SK-N-SH (cell line): ENCODE results near the gene UPF2. TPM values are rescaled to one million over a fixed set of nuclear protein-coding genes. Genes with fewer than 3 reads are reported as not detected.

Experiments used
- CTCF ChIA-PET: fragments of 300-600, 350-600 bp; formaldehyde crosslinking; extraction: SDS; loops from one replicate; lab custom pipeline; 2021; lab: Yijun Ruan, JAX
- POLR2A ChIA-PET: fragments of 350-600 bp; sonication (Branson Sonifier 250); formaldehyde crosslinking; extraction: SDS; loops from one replicate; lab custom pipeline; 2020; ENCODE audit warnings: antibody characterized with exemption, inconsistent platforms; lab: Yijun Ruan, JAX
- DNase-seq: peaks from one replicate; pipeline ENCODE4 v3.0.0; 2012
- H2AFZ ChIP-seq: fragments of 200-600 bp; sonication (generic); 2 replicates; pipeline ENCODE4 v1.8.1; 2016; ENCODE audit warnings: antibody characterized with exemption, mild to moderate bottlenecking, low read depth
- H3F3A ChIP-seq: fragments of 200-600 bp; sonication (generic); replicated peaks from 2 replicates; pipeline ENCODE3; 2016; ENCODE audit warnings: antibody characterized with exemption, mild to moderate bottlenecking; ENCODE audit not compliant: insufficient read depth
- H3K27ac ChIP-seq, 2 experiments: fragments of 200-500 bp in 1 of 2; fragments of 200-600 bp in 1 of 2; sonication (Bioruptor generic) in 1 of 2; sonication (generic), shearing (Covaris generic) in 1 of 2; 2 replicates each; pipeline versions ENCODE4 v1.5.1 to v1.6.1; 2014 to 2016; ENCODE audit warnings: low read depth in 2 of 2, inconsistent platforms in 1 of 2, low read length in 1 of 2, mild to moderate bottlenecking in 1 of 2, mixed read lengths in 1 of 2
- H3K27me3 ChIP-seq: fragments of 200-600 bp; sonication (generic), shearing (Covaris generic); 2 replicates; pipeline ENCODE4 v1.6.1; 2016; ENCODE audit warnings: mixed run types; ENCODE audit not compliant: insufficient read depth
- H3K36me3 ChIP-seq, 2 experiments: fragments of 200-500 bp in 1 of 2; fragments of 200-600 bp in 1 of 2; sonication (Bioruptor generic) in 1 of 2; sonication (generic) in 1 of 2; replicated peaks in 1 of 2; 2 replicates each; pipeline versions ENCODE3 to v1.5.1; 2014 to 2016; ENCODE audit warnings: low read length in 1 of 2, mild to moderate bottlenecking in 1 of 2; ENCODE audit not compliant: insufficient read depth in 2 of 2, control insufficient read depth in 1 of 2
- H3K4me1 ChIP-seq, 2 experiments: fragments of 200-500 bp in 1 of 2; fragments of 200-600 bp in 1 of 2; sonication (Bioruptor generic) in 1 of 2; sonication (generic), shearing (Covaris generic) in 1 of 2; 2 replicates each; pipeline versions ENCODE4 v1.5.1 to v1.6.1; 2014 to 2016; ENCODE audit warnings: low read depth in 1 of 2, low read length in 1 of 2, mixed run types in 1 of 2; ENCODE audit not compliant: insufficient read depth in 2 of 2, control insufficient read depth in 1 of 2
- H3K4me2 ChIP-seq: fragments of 200-600 bp; sonication (generic), shearing (Covaris generic); 2 replicates; pipeline ENCODE4 v1.6.1; 2017; ENCODE audit warnings: mixed run types
- H3K4me3 ChIP-seq, 2 experiments: fragments of 200-500 bp in 1 of 2; fragments of 200-600 bp in 1 of 2; sonication (Bioruptor generic) in 1 of 2; sonication (generic), shearing (Covaris generic) in 1 of 2; 2 replicates each; pipeline versions ENCODE4 v1.5.1 to v1.8.1; 2014 to 2016; ENCODE audit warnings: low read depth in 2 of 2, inconsistent platforms in 1 of 2, low read length in 1 of 2, mild to moderate bottlenecking in 1 of 2, mixed read lengths in 1 of 2, moderate library complexity in 1 of 2
- H3K79me2 ChIP-seq: fragments of 200-600 bp; sonication (generic); 2 replicates; pipeline ENCODE4 v1.8.1; 2017; ENCODE audit warnings: mild to moderate bottlenecking; ENCODE audit not compliant: insufficient read depth
- H3K9ac ChIP-seq: fragments of 200-600 bp; sonication (generic); 2 replicates; pipeline ENCODE4 v1.6.1; 2017; ENCODE audit warnings: mixed run types
- H3K9me2 ChIP-seq: fragments of 200-600 bp; sonication (generic); 2 replicates; pipeline ENCODE4 v1.6.1; 2017; ENCODE audit warnings: mixed run types
- H3K9me3 ChIP-seq: fragments of 200-600 bp; sonication (generic); 2 replicates; pipeline ENCODE4 v1.6.1; 2017; ENCODE audit warnings: mixed run types, mild to moderate bottlenecking, moderate library complexity
- H4K20me1 ChIP-seq: fragments of 200-600 bp; sonication (generic); 2 replicates; pipeline ENCODE4 v1.6.1; 2017; ENCODE audit warnings: mild to moderate bottlenecking, mixed run types; ENCODE audit not compliant: insufficient read depth
- CHD2 ChIP-seq: fragments of 150-350 bp; IDR thresholded peaks from 2 replicates; pipeline ENCODE4 v1.6.1; 2018; ENCODE audit warnings: low read length; ENCODE audit not compliant: partially characterized antibody
- ELF1 ChIP-seq: IDR thresholded peaks from 2 replicates; pipeline ENCODE4 v1.4.0; 2012
- FOXM1 ChIP-seq: IDR thresholded peaks from 2 replicates; pipeline ENCODE4 v1.4.0; 2012; ENCODE audit warnings: low read depth, mild to moderate bottlenecking
- GABPA ChIP-seq: IDR thresholded peaks from 2 replicates; pipeline ENCODE4 v1.4.0; 2012; ENCODE audit warnings: low read depth, mild to moderate bottlenecking
- MEF2A ChIP-seq: IDR thresholded peaks from 2 replicates; pipeline ENCODE4 v1.4.0; 2012; ENCODE audit warnings: low read depth, borderline replicate concordance
- MXI1 ChIP-seq: IDR thresholded peaks from 2 replicates; pipeline ENCODE4 v1.6.1; 2012; ENCODE audit warnings: mild to moderate bottlenecking, low read depth, low read length, improper control_type of control experiment
- POLR2AphosphoS5 ChIP-seq: IDR thresholded peaks from 2 replicates; pipeline ENCODE4 v1.6.1; 2012; ENCODE audit warnings: low read depth, low read length
- RCOR1 ChIP-seq: fragments of 150-350 bp; IDR thresholded peaks from 2 replicates; pipeline ENCODE4 v1.6.1; 2017; ENCODE audit warnings: antibody characterized with exemption, low read length
- RFX5 ChIP-seq: IDR thresholded peaks from 2 replicates; pipeline ENCODE4 v1.6.1; 2012; ENCODE audit warnings: mild to moderate bottlenecking, improper control_type of control experiment, low read length
- RXRA ChIP-seq: IDR thresholded peaks from 2 replicates; pipeline ENCODE4 v1.4.0; 2012; ENCODE audit warnings: low read depth, mild to moderate bottlenecking, borderline replicate concordance
- SIN3A ChIP-seq: IDR thresholded peaks from 2 replicates; pipeline ENCODE4 v1.6.1; 2012; ENCODE audit warnings: low read depth, mild to moderate bottlenecking, low read length, moderate library complexity, borderline replicate concordance
- TCF12 ChIP-seq: IDR thresholded peaks from 2 replicates; pipeline ENCODE4 v1.4.0; 2012
- YY1 ChIP-seq: IDR thresholded peaks from 2 replicates; pipeline ENCODE4 v1.4.0; 2012; ENCODE audit warnings: low read depth, mild to moderate bottlenecking
- WGBS: methylation state at CpG from one replicate; pipeline ENCODE4 v1.1.6; 2017; ENCODE audit warnings: low lambda C conversion rate; 5-methylcytosine and 5-hydroxymethylcytosine counted together
- polyA plus RNA-seq, 3 experiments: library from polyadenylated mRNA; depleted of rRNA; stranded (reverse); fragments of >200 nt; gene quantifications; 2 replicates each; pipeline ENCODE4 v1.2.3, GENCODE V29; 2012
- TF ChIP-seq, protein P1 (sequence below): fragments of 200-600 bp; sonication (generic); IDR thresholded peaks from 2 replicates; pipeline ENCODE4 v1.6.1; 2017; ENCODE audit warnings: antibody characterized with exemption, mild to moderate bottlenecking, moderate library complexity
- TF ChIP-seq, protein P2 (sequence below): IDR thresholded peaks from 2 replicates; pipeline ENCODE4 v1.4.0; 2012; ENCODE audit warnings: low read depth

UPF2 gene
- polyA plus RNA-seq, 1 of the 3 experiments (the other 2 are of a cell fraction): 4.7 TPM

DNA sequence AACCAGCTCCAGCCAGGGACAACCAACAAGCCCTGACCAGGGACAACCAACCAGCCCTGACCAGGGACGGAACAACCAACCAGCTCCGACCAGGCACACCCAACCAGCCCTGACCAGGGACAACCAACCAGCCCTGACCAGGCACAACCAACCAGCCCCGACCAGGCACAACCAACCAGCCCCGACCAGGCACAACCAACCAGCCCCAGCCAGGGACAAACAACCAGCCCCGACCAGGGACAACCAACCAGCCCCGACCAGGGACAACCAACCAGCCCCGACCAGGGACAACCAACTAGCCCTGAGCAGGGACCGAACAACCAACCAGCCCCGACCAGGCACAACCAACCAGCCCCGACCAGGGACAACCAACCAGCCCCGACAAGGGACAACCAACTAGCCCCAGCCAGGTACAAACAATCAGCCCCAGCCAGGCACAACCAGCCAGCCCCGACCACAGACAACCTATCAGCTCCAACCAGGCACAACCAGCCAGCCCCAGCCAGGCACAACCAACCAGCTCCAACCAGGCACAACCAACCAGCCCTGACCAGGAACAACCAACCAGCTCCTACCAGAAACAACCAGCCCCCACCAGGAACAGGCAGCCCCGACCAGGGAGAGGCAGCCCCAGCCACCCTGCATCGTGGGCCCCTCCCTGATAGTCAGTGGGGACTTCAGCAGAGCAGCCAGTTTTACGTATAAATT is 163.1 kb downstream of the UPF2 start:
- ChIA-PET CTCF (no interaction called here), POLR2A (no interaction called here)

DNA sequence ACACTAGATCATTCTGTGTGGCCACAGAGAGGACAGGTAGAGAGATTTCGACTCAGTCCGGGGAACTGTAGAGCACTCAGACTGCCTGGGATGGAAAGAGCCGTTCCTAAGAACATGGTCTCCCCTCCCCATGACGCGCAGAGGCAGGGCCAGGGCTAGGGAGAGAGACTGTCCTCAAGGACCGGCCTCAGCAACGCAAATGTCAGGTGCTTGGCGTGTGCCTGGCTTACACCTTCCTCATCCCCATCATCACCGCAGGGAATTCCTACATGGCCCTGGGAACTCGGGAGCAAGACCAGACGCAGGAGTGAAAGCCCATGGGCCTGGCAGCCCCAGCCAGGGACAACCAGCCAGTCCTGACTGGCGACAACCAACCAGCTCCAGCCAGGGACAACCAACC is 163.8 kb downstream of the UPF2 start:
- no peaks in the 10 kb centered on the region for H4K20me1 ChIP-seq
- no peak overlapping the region for H2AFZ ChIP-seq
- no peaks in the 10 kb centered on the region for H3K9me3 ChIP-seq
- H3K27ac ChIP-seq: no peak overlapping the region
- no peak overlapping the region for H3K4me2 ChIP-seq
- H3K27me3 ChIP-seq: no peaks in the 10 kb centered on the region
- ChIA-PET POLR2A (no interaction called here), CTCF (interaction anchor here (2.0 kb wide), 1 partner anchor 21 kb away, joined by 5 read pairs; no protein-coding TSS in a partner anchor)
- H3K36me3 ChIP-seq: no peaks in the 10 kb centered on the region
- no peaks in the 10 kb centered on the region for H3K79me2 ChIP-seq
- no peak overlapping the region for H3K4me3 ChIP-seq
- no peak for DNase-seq
- H3K4me1 ChIP-seq: peaks cover 0 to 5% of the 10 kb centered on the region in 2 experiments; a peak in 2 of 4 replicates
- H3K9ac ChIP-seq: no peak overlapping the region
- WGBS: 84% methylated on average over 12 of the region's 12 CpGs
- H3K9me2 ChIP-seq: no peaks in the 10 kb centered on the region
- TF ChIP-seq GABPA (no peak), FOXM1 (no peak), ELF1 (no peak), MEF2A (no peak), TCF12 (no peak), YY1 (no peak), RFX5 (no peak), SIN3A (no peak), POLR2AphosphoS5 (no peak), RCOR1 (no peak)
- TF ChIP-seq, protein P1, sequence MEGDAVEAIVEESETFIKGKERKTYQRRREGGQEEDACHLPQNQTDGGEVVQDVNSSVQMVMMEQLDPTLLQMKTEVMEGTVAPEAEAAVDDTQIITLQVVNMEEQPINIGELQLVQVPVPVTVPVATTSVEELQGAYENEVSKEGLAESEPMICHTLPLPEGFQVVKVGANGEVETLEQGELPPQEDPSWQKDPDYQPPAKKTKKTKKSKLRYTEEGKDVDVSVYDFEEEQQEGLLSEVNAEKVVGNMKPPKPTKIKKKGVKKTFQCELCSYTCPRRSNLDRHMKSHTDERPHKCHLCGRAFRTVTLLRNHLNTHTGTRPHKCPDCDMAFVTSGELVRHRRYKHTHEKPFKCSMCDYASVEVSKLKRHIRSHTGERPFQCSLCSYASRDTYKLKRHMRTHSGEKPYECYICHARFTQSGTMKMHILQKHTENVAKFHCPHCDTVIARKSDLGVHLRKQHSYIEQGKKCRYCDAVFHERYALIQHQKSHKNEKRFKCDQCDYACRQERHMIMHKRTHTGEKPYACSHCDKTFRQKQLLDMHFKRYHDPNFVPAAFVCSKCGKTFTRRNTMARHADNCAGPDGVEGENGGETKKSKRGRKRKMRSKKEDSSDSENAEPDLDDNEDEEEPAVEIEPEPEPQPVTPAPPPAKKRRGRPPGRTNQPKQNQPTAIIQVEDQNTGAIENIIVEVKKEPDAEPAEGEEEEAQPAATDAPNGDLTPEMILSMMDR: no peak
- TF ChIP-seq, protein P2, sequence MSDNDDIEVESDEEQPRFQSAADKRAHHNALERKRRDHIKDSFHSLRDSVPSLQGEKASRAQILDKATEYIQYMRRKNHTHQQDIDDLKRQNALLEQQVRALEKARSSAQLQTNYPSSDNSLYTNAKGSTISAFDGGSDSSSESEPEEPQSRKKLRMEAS: no peak
- TF ChIP-seq, all 33 proteins: peak for 0
- no peaks in the 10 kb centered on the region for H3F3A ChIP-seq

More for the DNA sequence above, 163.1 kb downstream of the UPF2 start:
- Histone ChIP-seq H3K27me3 (no peaks in the 10 kb centered on the region), H3K79me2 (no peaks in the 10 kb centered on the region), H3K4me3 (no peak overlapping the region), H3K4me2 (no peak overlapping the region), H3K9me2 (no peaks in the 10 kb centered on the region), H2AFZ (no peak overlapping the region), H3K9me3 (no peaks in the 10 kb centered on the region), H3F3A (no peaks in the 10 kb centered on the region), H3K9ac (no peak overlapping the region), H3K27ac (no peak overlapping the region), H3K4me1 (peaks cover 0 to 5% of the 10 kb centered on the region in 2 experiments; a peak in 2 of 4 replicates), H3K36me3 (no peaks in the 10 kb centered on the region), H4K20me1 (no peaks in the 10 kb centered on the region)
- no peak for TF ChIP-seq MXI1
- no peak for TF ChIP-seq CHD2
- no peak for TF ChIP-seq RXRA
- WGBS: 61% methylated on average over 9 of the region's 15 CpGs
- DNase-seq: no peak
